ENCODE results near the gene OR3A2.
"Not testable (repeated sequence)": the region's sequence is repeated elsewhere in the genome, so short reads cannot be mapped to it uniquely, and the experiment has no call there.

Gene OR3A2

DNA sequence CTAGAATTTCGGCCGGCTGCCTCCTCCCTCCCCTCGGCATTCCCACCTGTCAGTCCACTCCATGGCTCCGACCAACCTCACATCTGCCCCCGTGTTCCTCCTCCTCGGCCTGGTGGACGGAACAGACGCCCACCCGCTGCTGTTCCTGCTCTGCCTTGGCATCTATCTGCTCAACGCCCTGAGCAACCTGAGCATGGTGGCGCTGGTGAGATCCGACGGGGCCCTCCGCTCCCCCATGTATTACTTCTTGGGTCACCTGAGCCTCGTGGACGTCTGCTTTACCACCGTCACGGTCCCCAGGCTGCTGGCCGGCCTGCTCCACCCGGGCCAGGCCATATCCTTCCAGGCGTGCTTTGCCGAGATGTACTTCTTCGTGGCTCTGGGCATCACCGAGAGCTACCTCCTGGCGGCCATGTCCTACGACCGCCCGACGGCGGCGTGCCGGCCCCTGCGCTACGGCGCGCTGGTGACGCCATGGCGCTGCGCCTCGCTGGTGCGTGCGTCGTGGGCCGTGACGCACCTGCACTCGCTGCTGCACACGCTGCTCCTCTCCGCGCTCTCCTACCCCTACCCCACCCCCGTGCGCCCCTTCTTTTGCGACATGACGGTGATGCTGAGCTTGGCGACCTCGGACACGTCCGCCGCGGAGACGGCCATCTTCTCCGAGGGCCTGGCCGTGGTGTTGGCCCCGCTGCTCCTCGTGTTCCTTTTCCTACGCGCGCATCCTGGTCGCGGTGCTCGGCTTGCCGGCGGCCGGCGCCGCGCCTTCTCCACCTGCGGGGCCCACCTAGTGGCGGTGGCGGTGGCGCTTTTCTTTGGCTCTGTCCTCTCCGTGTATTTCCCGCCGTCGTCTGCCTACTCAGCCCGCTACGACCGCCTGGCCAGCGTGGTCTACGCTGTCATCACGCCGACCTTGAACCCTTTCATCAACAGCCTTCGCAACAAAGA lies at the start of gene OR3A2:
OR3A2 (minus strand) TSS at position 440 of the 948 bp plus-strand sequence.
- DNase-seq (ENCODE audit: low spot score) = no peak

DNA sequence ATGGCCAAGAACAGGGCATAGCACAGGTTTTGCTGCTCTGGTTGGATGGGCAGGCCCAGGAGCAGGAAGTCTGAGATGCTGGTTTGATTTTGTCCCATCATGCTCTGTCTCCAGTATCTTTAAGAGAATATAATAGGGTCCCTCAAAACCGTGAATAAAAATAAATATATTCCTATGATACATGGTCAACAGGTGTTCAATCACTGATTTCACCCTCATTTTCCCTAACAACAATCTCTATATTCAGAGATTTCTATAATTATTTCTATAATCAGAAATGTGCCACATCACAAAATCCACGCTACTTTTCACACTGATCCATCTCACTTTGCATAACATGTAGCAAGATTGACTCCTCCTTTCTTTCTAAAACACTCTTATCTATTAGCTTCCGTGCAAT lies 47.6 kb upstream of the OR3A2 start, which contains the start of gene OR1E2:
OR1E2 (minus strand) TSS at position 101 of the 400 bp plus-strand sequence; CDS start at position 101, 0 bp downstream.
- DNase-seq (ENCODE audit: low spot score) = no peak

DNA sequence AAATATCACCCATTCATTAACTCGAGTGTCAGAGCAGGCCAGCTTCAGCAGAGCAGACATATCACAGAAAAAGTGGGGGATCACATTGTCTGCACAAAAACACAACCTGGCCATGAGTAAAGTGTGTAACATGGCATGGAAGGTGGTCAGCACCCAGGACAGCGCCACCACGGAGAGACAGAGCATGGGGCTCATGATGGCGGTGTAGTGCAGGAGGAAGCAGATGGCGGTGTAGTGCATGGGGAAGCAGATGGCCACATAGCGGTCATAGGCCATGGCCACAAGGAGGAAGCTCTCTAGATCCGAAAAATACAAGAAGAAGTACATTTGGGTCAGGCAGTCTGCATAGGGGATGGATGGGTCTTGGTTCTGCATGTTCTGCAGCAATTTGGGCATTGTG lies 47.1 kb upstream of the OR3A2 start:
- DNase-seq (ENCODE audit: low spot score) = not testable (repeated sequence)

DNA sequence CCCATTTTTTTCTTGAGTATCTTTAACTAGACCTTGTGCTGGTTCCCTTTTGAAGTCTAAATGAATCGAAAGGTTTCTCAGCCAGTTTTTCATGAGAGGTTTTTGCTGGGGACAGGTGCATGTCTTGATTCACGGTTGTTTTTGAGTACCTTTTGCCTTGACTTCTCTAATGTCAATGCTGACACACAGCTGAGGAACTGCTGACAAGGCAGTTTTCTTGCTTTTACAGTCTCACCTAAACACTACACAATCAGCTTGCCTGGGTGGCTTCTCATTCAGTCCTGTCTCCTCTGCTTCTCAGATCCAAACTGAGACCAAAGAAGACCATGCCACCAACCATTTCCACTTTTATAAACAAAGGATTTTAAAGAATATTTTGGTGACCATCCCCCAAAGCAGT lies 32.1 kb upstream of the OR3A2 start:
- no peak for DNase-seq (ENCODE audit: low spot score)

DNA sequence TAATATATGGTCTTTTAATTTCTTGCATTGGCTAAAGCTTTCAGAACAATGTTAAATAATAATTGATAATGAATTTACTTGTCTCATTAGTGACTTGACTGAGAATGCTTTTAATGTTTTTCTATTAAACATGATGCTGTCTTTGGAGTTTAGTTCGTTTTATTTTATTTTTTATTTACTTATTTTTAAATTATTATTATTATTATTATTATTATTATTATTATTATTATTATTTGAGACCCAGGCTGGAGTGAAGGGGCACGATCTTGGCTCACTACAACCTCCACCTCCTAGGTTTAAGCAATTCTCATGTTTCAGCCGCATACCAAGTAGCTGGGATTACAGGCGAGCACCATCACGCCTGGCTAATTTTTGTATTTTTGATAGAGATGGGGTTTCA lies 29.5 kb upstream of the OR3A2 start:
- DNase-seq (ENCODE audit: low spot score) = no peak

DNA sequence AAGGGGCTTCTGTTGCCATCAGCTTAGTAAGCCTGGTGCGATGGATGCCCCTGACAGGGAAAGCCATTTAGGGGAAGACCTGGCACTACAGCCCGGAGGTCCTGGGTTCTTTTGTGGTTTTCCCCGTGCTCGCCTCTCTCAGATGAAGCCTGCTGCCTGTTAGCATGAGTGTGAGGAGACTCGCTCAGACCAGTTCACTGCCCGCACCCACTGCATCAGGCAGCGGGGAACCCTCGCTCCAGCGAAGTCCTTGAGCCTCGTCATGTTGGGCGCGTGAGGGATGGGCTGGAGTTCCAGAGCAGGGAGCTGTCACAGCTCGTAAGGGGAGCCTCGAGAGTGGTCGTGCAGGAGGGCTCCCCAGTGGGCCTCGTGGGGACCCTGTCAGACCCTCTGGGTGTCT lies 26.1 kb upstream of the OR3A2 start:
- DNase-seq (ENCODE audit: low spot score) = not testable (repeated sequence)

DNA sequence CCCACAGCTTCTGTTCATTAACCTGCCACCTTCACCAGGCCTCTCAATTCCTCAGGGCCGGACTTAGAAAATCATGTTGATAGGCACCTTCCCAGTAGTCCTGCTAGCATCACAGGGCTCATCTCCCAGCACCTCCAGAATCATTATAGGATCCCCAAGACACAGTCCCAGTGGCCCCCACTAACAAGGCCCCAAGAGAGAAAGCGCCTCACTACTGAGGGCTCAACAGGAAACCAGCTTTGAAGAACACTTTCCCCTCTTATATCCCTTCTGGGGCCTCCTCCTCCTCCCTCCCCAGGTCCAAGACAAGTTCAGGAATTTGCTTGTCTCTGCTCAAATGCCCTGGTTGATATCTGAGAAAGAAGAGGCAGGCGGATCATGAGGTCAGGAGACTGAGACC lies 25.0 kb upstream of the OR3A2 start, which contains the start of gene OR3A3:
OR3A3 (plus strand) TSS at position 301 of the 400 bp plus-strand sequence.
- no peak for DNase-seq (ENCODE audit: low spot score)

DNA sequence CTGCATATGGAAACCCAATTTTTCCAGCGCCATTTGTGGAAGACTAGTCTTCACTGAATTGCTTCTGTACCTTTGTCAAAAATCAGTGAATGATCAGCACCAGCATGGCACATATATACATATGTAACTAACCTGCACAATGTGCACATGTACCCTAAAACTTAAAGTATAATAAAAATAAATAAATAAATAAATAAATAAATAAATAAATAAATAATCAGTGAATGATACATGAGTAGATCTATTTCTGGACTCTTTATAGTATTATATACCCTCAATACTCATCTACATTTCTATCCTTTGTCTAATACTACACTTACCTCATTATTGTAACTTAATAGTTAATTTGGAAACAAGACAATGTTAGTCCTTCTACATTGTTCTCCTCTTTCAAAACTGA lies 17.7 kb upstream of the OR3A2 start:
- DNase-seq (ENCODE audit: low spot score) = not testable (repeated sequence)

DNA sequence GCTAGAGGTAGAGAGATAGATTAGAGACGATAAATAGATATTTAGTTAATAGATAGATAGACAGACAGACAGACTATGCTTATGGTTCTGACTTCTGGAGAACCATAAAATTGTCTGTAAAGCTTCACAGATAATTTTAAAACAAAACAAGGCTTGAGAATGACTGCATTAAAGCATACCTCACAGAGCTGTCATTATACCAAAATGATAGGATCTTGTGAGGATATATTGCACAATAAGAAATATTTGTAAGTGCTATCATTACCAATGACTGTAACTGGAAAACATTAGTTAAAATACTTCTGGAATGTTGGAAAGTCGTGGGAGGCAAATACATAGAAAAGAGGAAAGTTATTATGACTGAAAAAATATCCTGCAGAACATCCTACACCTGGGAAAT lies 15.7 kb upstream of the OR3A2 start:
- DNase-seq (ENCODE audit: low spot score) = no peak

DNA sequence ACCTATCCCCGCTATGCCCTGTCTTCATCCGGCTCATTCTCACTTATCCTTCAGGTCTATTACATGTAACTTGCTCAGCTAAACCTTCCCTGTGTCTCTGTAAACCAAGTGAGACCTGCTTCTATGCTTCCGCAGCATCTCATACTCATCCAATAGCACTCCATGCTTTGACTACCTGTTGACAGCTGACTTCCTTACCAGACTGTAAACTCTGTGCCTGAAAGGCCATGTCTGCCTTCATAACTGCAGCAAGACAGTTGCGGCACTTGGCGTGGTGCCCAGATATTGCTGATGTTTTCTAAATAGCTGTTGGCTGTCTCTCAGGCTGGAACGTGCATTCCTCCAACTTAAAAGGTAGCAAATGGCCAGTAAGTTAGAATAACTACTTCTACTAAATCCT lies 13.9 kb upstream of the OR3A2 start:
- DNase-seq (ENCODE audit: low spot score) = no peak

DNA sequence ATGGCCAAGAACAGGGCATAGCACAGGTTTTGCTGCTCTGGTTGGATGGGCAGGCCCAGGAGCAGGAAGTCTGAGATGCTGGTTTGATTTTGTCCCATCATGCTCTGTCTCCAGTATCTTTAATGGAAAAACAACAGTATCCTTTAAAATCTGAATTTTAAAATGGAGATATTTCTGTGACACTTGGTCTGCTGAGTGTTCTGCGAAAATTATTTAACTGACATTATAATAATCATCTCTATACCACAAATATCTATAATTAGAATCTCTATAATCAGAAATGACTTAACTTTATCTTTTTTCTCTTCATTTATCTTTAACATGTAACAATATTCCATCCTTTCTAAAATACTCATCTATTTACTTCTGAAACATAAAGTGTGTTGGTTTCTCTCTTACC lies 12.2 kb upstream of the OR3A2 start, which contains the start of gene OR1E1:
OR1E1 (minus strand) TSS at position 101 of the 400 bp plus-strand sequence; CDS start at position 101, 0 bp downstream.
- DNase-seq (ENCODE audit: low spot score) = no peak

DNA sequence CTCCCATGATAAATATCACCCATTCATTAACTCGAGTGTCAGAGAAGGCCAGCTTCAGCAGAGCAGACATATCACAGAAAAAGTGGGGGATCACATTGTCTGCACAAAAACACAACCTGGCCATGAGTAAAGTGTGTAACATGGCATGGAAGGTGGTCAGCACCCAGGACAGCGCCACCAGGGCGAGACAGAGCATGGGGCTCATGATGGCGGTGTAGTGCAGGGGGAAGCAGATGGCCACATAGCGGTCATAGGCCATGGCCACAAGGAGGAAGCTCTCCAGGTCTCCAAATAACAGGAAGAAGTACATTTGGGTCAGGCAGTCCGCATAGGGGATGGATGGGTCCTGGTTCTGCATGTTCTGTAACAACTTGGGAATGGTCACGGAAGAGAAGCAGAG lies 11.7 kb upstream of the OR3A2 start:
- DNase-seq (ENCODE audit: low spot score) = not testable (repeated sequence)

DNA sequence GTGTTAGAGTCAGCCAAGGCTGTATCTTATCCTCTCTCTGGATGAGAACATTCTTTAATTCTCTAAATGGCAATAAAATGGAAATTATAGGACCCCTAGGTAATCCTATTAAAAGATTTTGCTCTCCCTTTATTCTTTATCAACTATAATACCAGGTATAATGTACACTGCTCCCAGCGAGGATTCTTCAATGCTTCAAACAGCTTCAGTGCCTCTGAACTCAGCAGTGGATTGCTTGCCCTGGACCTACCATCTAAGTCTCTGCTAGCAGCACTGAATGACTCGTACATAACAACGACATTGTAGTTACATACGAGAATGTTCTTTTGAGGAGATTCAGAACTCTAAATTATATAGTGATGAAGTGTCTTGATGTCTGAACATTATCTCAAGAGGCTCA lies 3.7 kb upstream of the OR3A2 start:
- no peak for DNase-seq (ENCODE audit: low spot score)

DNA sequence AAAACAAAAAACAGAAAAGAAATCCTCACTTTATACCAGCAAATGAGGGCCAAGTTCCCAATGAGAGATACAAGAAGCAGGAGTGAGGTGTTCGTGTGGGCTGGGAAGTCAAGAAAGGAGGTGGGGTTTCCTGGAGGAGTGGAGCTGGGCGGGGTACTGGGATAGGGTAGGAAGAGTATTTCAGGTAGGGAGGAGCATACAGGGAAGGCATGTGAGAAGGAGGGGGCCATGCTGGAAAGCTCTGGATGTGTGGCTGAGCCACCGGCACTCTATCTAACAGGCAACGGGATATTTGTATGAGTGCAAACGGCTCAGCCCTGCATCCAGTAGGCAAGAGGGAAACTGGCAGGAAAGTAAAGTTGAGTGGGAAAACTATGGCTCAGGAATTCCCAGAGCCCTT lies 4.2 kb downstream of the OR3A2 start:
- DNase-seq (ENCODE audit: low spot score) = no peak

DNA sequence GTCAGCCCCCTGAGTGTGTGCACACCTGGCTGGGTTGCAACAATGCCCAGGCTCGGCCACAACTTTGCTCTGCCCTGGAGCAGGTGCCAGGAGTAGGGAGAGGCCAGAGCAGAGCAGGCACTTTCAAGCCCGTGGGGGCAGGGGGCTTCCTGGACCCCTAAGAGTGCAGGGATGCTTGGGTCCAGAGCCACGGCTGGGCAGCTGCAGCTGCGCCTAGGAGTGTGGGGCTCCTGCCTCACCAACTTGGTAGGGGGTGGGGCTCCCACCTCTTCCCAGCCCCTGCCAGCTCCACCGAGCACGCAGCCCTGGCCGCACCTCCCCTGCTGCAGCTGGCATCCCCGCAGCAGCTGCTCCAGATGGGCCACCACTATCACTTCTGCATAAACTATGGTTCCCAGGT lies 7.8 kb downstream of the OR3A2 start:
- no peak for DNase-seq (ENCODE audit: low spot score)

DNA sequence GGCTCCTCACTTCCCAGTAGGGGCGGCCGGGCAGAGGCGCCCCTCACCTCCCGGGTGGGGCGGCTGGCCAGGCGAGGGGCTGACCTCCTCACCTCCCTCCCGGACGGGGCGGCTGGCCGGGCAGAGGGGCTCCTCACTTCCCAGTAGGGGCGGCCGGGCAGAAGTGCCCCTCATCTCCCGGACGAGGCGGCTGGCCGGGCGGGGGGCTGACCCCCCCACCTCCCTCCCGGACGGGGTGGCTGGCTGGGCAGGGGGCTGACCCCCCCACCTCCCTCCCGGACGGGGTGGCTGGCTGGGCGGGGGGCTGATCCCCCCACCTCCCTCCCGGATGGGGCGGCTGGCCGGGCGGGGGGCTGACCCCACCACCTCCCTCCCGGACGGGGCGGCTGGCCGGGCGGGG lies 14.9 kb downstream of the OR3A2 start:
- DNase-seq (ENCODE audit: low spot score) = not testable (repeated sequence)

DNA sequence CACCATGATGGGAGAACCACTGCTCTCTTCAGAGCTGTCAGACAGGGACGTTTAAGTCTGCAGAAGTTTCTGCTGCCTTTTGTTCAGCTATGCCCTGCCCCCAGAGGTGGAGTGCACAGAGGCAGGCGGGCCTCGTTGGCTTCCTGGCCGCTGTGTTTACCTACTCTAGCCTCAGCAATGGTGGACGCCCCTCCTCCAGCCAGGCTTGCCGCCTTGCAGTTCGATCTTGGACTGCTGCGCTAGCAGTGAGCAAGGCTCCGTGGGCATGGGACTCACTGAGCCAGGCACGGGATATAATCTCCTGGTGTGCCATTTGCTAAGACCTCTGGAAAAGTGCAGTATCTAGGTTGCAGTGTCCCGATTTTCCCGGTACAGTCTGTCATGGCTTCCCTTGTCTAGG lies 43.3 kb downstream of the OR3A2 start:
- not testable (repeated sequence) for DNase-seq (ENCODE audit: low spot score)

DNA sequence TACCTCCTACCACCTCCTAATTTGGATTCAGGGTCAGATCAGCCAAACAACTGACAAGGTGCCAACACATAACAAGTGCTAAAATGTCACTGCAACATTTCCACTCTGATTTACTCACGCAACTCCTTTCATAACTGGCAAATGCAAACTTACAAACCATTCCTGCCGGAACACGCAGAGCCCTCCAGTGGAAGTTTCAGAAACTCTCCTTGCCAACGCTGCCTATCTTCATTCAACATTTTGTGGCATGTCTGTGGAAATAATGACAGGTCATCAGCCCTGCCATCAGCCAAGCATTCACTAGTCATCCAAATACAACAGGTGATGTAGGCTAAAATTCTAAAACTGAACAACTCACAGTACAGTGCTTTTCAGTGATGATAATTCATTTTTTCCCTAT lies 50.2 kb downstream of the OR3A2 start:
- DNase-seq (ENCODE audit: low spot score) = no peak

DNA sequence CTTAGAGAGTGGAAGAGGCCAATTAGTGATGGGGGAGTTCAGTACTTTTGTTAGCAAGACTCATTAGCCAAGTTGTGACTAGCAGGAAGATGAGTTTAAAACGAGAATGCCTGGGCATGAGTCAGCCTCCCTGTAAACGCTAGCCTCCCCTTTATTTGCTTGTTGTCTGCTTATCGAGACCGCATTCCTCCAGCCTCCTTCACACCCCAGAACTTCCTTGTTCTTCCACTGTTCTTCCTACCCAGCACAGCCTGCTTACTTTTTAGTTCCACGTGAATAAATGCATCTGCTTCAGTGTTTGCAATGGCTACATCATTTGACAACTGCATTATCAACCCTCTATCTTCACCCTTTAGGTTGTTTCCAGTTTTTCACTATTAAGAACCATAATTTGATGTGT lies 67.8 kb downstream of the OR3A2 start:
- no peak for DNase-seq (ENCODE audit: low spot score)

DNA sequence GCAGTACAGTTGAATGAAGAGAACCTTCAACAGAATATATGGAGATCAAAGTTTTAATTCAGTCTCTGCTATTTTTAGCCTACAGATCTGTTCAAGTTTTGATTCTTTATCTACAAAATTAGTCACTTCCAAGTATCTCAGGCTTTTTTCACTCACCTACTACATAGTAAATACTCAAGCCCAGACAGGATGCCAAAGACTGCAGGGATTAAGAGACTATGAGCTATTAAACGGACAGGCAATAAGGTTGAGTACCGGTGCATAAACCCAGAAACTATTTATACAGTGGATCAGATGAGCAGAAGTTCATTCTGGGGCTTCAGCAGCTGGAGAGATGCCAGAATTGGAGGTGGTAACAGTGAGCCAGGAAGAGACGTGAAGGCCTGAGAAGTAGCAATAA lies 69.3 kb downstream of the OR3A2 start:
- no peak for DNase-seq (ENCODE audit: low spot score)

DNA sequence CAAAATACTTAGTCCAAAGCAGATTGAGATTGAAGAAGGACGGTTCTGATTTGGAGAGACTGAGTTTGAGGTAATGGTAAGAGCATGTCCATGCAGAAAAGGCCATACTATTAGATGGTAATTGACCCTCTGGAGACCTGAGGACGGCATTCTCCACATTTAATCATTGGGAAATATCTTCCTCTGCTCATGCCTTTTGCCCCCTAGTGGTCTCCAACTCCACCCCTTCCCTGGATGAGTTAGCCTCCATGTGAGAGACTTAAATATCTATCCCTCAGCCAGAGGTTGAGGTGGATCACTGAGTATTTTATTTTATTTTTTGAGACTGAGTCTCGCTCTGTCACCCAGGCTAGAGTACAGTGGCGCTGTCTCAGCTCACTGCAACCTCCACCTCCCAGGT lies 77.5 kb downstream of the OR3A2 start:
- no peak for DNase-seq (ENCODE audit: low spot score)

DNA sequence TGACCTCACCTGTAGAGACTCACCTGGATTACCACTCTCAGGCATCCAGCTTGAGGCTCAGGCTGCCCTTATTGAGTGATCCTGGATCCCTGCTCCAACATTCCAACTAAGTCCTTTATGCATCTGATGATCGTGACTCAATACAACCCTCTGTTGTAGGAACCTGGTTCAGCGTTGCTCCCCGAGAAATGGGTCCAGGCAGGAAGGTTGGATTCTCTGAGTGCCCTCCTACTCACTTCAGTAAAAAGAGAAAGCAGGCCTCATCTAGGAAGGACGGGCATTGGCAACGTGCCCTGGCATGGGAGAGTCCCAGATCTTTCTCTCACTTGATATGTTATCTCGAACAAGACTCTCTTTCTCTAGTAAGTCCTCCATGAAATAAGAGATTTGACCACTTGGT lies 87.8 kb downstream of the OR3A2 start, which contains the start of gene OR3A1:
OR3A1 (minus strand) TSS at position 101 of the 400 bp plus-strand sequence. CDS start 5,778 bp downstream, outside the sequence.
- no peak for DNase-seq (ENCODE audit: low spot score)

DNA sequence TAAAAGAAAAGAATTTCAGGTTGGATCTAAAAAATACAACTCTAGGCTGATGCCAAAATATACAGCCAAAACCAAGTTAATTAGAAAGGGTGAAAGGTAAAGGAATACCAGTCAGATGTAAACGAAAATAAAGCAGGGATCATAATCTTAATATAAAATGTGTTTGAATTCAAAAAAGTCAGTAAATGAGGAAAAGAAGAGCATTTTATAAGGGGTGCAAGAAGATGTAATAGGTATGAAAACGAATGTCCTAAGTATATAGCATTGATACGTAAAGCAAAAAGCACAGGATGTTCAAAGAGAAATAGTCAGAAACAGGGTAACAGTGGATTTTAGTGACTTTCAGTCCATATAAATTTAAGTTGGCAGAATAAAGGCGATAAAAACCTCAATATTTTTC lies 90.5 kb downstream of the OR3A2 start:
- no peak for DNase-seq (ENCODE audit: low spot score)

Measured in AG08395 (cell line).